Karpas-422 (cell line): ENCODE results near the gene RSU1. TPM values are rescaled to one million over a fixed set of nuclear protein-coding genes. Genes with fewer than 3 reads are reported as not detected.

Source experiments
- DNase-seq: peaks from one replicate; pipeline ENCODE4 v3.0.0-alpha.2; 2015
- H2AFZ ChIP-seq: fragments of 200-600 bp; sonication (generic); 2 replicates; pipeline ENCODE4 v1.6.1; 2014; ENCODE audit warnings: antibody characterized with exemption, low read length, mixed read lengths
- H3K27ac ChIP-seq: fragments of 200-600 bp; sonication (generic); 2 replicates; pipeline ENCODE4 v1.5.1; 2014; ENCODE audit warnings: mild to moderate bottlenecking, low read length, moderate library complexity
- H3K27me3 ChIP-seq: fragments of 200-600 bp; sonication (generic); 2 replicates; pipeline ENCODE4 v1.6.1; 2014; ENCODE audit warnings: low read length, mixed read lengths
- H3K36me3 ChIP-seq: fragments of 200-600 bp; sonication (generic); 2 replicates; pipeline ENCODE4 v1.6.1; 2014; ENCODE audit warnings: low read length, mixed read lengths; ENCODE audit not compliant: insufficient read depth
- H3K4me1 ChIP-seq: fragments of 200-600 bp; sonication (generic); 2 replicates; pipeline ENCODE4 v1.6.1; 2014; ENCODE audit warnings: mild to moderate bottlenecking, low read length, mixed read lengths
- H3K4me2 ChIP-seq: fragments of 200-600 bp; sonication (generic); 2 replicates; pipeline ENCODE4 v1.6.1; 2014; ENCODE audit warnings: low read length, low read depth, mild to moderate bottlenecking; ENCODE audit not compliant: poor library complexity, severe bottlenecking
- H3K4me3 ChIP-seq: fragments of 200-600 bp; sonication (generic); 2 replicates; pipeline ENCODE4 v1.5.1; 2014; ENCODE audit warnings: mild to moderate bottlenecking, antibody characterized with exemption, low read length, mixed read lengths
- H3K79me2 ChIP-seq: fragments of 200-600 bp; sonication (generic); 2 replicates; pipeline ENCODE4 v1.6.1; 2014; ENCODE audit warnings: mild to moderate bottlenecking, low read length, mixed read lengths
- H3K9ac ChIP-seq: fragments of 200-600 bp; sonication (generic); 2 replicates; pipeline ENCODE4 v1.6.0; 2014; ENCODE audit warnings: low read length
- H3K9me2 ChIP-seq: fragments of 200-600 bp; sonication (generic), shearing (Covaris generic); replicated peaks from 2 replicates; pipeline ENCODE4 v1.6.0; 2014; ENCODE audit warnings: mild to moderate bottlenecking, low read length, moderate library complexity; ENCODE audit not compliant: insufficient read depth
- H3K9me3 ChIP-seq: fragments of 300-700, 200-600 bp; sonication (generic); 2 replicates; pipeline ENCODE4 v1.6.1; 2014; ENCODE audit warnings: low read length, mixed read lengths
- H4K20me1 ChIP-seq: fragments of 200-600 bp; sonication (generic); 2 replicates; pipeline ENCODE4 v1.6.1; 2014; ENCODE audit warnings: mild to moderate bottlenecking, antibody characterized with exemption, low read length, low read depth; ENCODE audit not compliant: insufficient read depth
- total RNA-seq: library from RNA; depleted of rRNA; stranded (reverse); fragments of >200 nt; shearing (Covaris generic); gene quantifications from 2 replicates; pipeline ENCODE4 v1.2.3, GENCODE V29; 2014; ENCODE audit warnings: low replicate concordance

RSU1 gene
- total RNA-seq, 1 experiment from 2014 or later: 83.9 TPM

- no peak overlapping the region for H2AFZ ChIP-seq
- H4K20me1 ChIP-seq: no peaks in the 10 kb centered on the region
- H3K4me1 ChIP-seq: no peaks in the 10 kb centered on the region
- peaks cover 5% of the 10 kb centered on the region; the same call in 1 of the 2 replicates for H3K9me3 ChIP-seq
- no peaks in the 10 kb centered on the region for H3K9me2 ChIP-seq
- no peak overlapping the region for H3K4me3 ChIP-seq
- no peak overlapping the region for H3K27ac ChIP-seq
- no peaks in the 10 kb centered on the region for H3K27me3 ChIP-seq
- DNase-seq: no peak
- no peaks in the 10 kb centered on the region for H3K36me3 ChIP-seq
- H3K79me2 ChIP-seq: no peaks in the 10 kb centered on the region
- no peak overlapping the region for H3K4me2 ChIP-seq
- no peak overlapping the region for H3K9ac ChIP-seq
Measured at GRCh38 chr10:16720812-16721211, 96.4 kb downstream of the RSU1 start.

- no peak overlapping the region for H3K27ac ChIP-seq
- H3K4me3 ChIP-seq: no peak overlapping the region
- no peaks in the 10 kb centered on the region for H3K79me2 ChIP-seq
- DNase-seq: no peak
- no peak overlapping the region for H2AFZ ChIP-seq
- no peaks in the 10 kb centered on the region for H4K20me1 ChIP-seq
- H3K36me3 ChIP-seq: no peaks in the 10 kb centered on the region
- H3K4me1 ChIP-seq: no peaks in the 10 kb centered on the region
- no peak overlapping the region for H3K9ac ChIP-seq
- peaks cover 26% of the 10 kb centered on the region for H3K9me3 ChIP-seq
- H3K4me2 ChIP-seq: no peak overlapping the region
- H3K9me2 ChIP-seq: no peaks in the 10 kb centered on the region
- no peaks in the 10 kb centered on the region for H3K27me3 ChIP-seq
Measured at GRCh38 chr10:16717622-16718395, 99.4 kb downstream of the RSU1 start.

GRCh38 chr10:16716051-16716450 is 101.2 kb downstream of the RSU1 start:
- Histone ChIP-seq H3K9me3 (peaks cover 28% of the 10 kb centered on the region), H3K79me2 (no peaks in the 10 kb centered on the region), H3K27me3 (no peaks in the 10 kb centered on the region)

GRCh38 chr10:16713290-16713689 is 103.9 kb downstream of the RSU1 start:
- Histone ChIP-seq H3K9me3 (peaks cover 33% of the 10 kb centered on the region), H3K4me2 (no peak overlapping the region)

More at GRCh38 chr10:16716051-16716450, 101.2 kb downstream of the RSU1 start:
- H3K4me2 ChIP-seq: no peak overlapping the region
- H3K36me3 ChIP-seq: no peaks in the 10 kb centered on the region
- H3K27ac ChIP-seq: no peak overlapping the region
- no peaks in the 10 kb centered on the region for H4K20me1 ChIP-seq
- H3K9me2 ChIP-seq: no peaks in the 10 kb centered on the region
- H2AFZ ChIP-seq: no peak overlapping the region
- H3K4me1 ChIP-seq: no peaks in the 10 kb centered on the region
- H3K9ac ChIP-seq: no peak overlapping the region
- no peak for DNase-seq
- no peak overlapping the region for H3K4me3 ChIP-seq

GRCh38 chr10:16712883-16713282 is 104.3 kb downstream of the RSU1 start:
- no peak overlapping the region for H3K27ac ChIP-seq
- no peaks in the 10 kb centered on the region for H3K9me2 ChIP-seq
- H3K36me3 ChIP-seq: no peaks in the 10 kb centered on the region
- no peak overlapping the region for H2AFZ ChIP-seq
- no peak for DNase-seq
- peaks cover 33% of the 10 kb centered on the region for H3K9me3 ChIP-seq
- no peak overlapping the region for H3K4me2 ChIP-seq
- H3K4me3 ChIP-seq: no peak overlapping the region
- no peaks in the 10 kb centered on the region for H3K79me2 ChIP-seq
- H3K4me1 ChIP-seq: no peaks in the 10 kb centered on the region
- no peak overlapping the region for H3K9ac ChIP-seq
- H4K20me1 ChIP-seq: no peaks in the 10 kb centered on the region
- no peaks in the 10 kb centered on the region for H3K27me3 ChIP-seq

More at GRCh38 chr10:16713290-16713689, 103.9 kb downstream of the RSU1 start:
- no peaks in the 10 kb centered on the region for H3K4me1 ChIP-seq
- H4K20me1 ChIP-seq: no peaks in the 10 kb centered on the region
- H3K27me3 ChIP-seq: no peaks in the 10 kb centered on the region
- H3K27ac ChIP-seq: no peak overlapping the region
- H3K9me2 ChIP-seq: no peaks in the 10 kb centered on the region
- no peaks in the 10 kb centered on the region for H3K36me3 ChIP-seq
- no peak overlapping the region for H3K4me3 ChIP-seq
- H3K79me2 ChIP-seq: no peaks in the 10 kb centered on the region
- DNase-seq: no peak
- no peak overlapping the region for H3K9ac ChIP-seq
- no peak overlapping the region for H2AFZ ChIP-seq

GRCh38 chr10:16700331-16700730 is 116.9 kb downstream of the RSU1 start:
- Histone ChIP-seq H3K79me2 (no peaks in the 10 kb centered on the region), H3K9me2 (no peaks in the 10 kb centered on the region), H3K4me3 (no peak overlapping the region), H2AFZ (no peak overlapping the region), H4K20me1 (no peaks in the 10 kb centered on the region), H3K9ac (no peak overlapping the region), H3K36me3 (no peaks in the 10 kb centered on the region), H3K27ac (no peak overlapping the region), H3K4me2 (no peak overlapping the region), H3K9me3 (no peaks in the 10 kb centered on the region), H3K4me1 (no peaks in the 10 kb centered on the region), H3K27me3 (no peaks in the 10 kb centered on the region)
- DNase-seq: no peak

GRCh38 chr10:16699435-16700057 is 117.7 kb downstream of the RSU1 start:
- H3K4me1 ChIP-seq: no peaks in the 10 kb centered on the region
- H3K9me2 ChIP-seq: no peaks in the 10 kb centered on the region
- H3K79me2 ChIP-seq: no peaks in the 10 kb centered on the region
- H3K4me2 ChIP-seq: no peak overlapping the region
- no peaks in the 10 kb centered on the region for H3K36me3 ChIP-seq
- H3K27ac ChIP-seq: no peak overlapping the region
- no peak overlapping the region for H3K4me3 ChIP-seq
- no peaks in the 10 kb centered on the region for H3K27me3 ChIP-seq
- no peaks in the 10 kb centered on the region for H3K9me3 ChIP-seq
- H4K20me1 ChIP-seq: no peaks in the 10 kb centered on the region
- no peak for DNase-seq
- H2AFZ ChIP-seq: no peak overlapping the region
- H3K9ac ChIP-seq: no peak overlapping the region

GRCh38 chr10:16698461-16698860 is 118.8 kb downstream of the RSU1 start:
- no peak for DNase-seq
- Histone ChIP-seq H3K4me2 (no peak overlapping the region), H3K9me3 (no peaks in the 10 kb centered on the region), H2AFZ (no peak overlapping the region), H3K36me3 (no peaks in the 10 kb centered on the region), H4K20me1 (no peaks in the 10 kb centered on the region), H3K27ac (no peak overlapping the region), H3K4me1 (no peaks in the 10 kb centered on the region), H3K9ac (no peak overlapping the region), H3K9me2 (no peaks in the 10 kb centered on the region), H3K4me3 (no peak overlapping the region), H3K27me3 (no peaks in the 10 kb centered on the region), H3K79me2 (no peaks in the 10 kb centered on the region)
